Measurements from ENCODE around the gene TSPAN14. TPM values are rescaled to one million over a fixed set of nuclear protein-coding genes. Genes with fewer than 3 reads are reported as not detected.

Gene TSPAN14
- total RNA-seq, 1 experiment from 2014 or later = 46.8 TPM

GRCh38 chr10:80537736-80538480, 83.8 kb downstream of the TSPAN14 start, which contains the start of gene SH2D4B:
SH2D4B (plus strand) TSS chr10:80537902; CDS start chr10:80538332, 430 bp downstream.
- H2BK20ac ChIP-seq (ENCODE audit: low read depth, low read length, poor library complexity, severe bottlenecking) = no peak within 1 kb of the TSS
- WGBS (ENCODE audit: extremely low coverage, insufficient read length, low lambda C conversion rate) = no CpG with 5 or more reads among the region's 19 CpGs
- H3K9me3 ChIP-seq (ENCODE audit: control insufficient read depth, low read depth, low read length) = no peaks in the 10 kb centered on the region
- no peaks in the 10 kb centered on the region for H3K27me3 ChIP-seq (ENCODE audit: insufficient read depth, low read length)
- no peak within 1 kb of the TSS for H2AFZ ChIP-seq (ENCODE audit: low read length)
- no peak within 1 kb of the TSS for H3K9ac ChIP-seq (ENCODE audit: extremely low read depth, insufficient read length, low read length)
- no peak within 1 kb of the TSS for H4K8ac ChIP-seq (replicated peaks; ENCODE audit: insufficient read length, low read depth, low read length)
- no peak within 1 kb of the TSS for H3K4me2 ChIP-seq (ENCODE audit: insufficient read depth, insufficient read length, low read length)
- no peaks in the 10 kb centered on the region for H3K79me2 ChIP-seq (ENCODE audit: insufficient read depth, low read length)
- H3K4ac ChIP-seq (ENCODE audit: low read depth, low read length) = no peak within 1 kb of the TSS
- no peak within 1 kb of the TSS for H3T11ph ChIP-seq (ENCODE audit: low read length)
- peaks cover 0 to 4% of the 10 kb centered on the region in 2 experiments; a peak in 1 of 4 replicates for H3K4me1 Mint-ChIP-seq
- H4K5ac ChIP-seq (ENCODE audit: insufficient read length, low read depth, low read length) = no peak within 1 kb of the TSS
- peaks cover 5 to 9% (median 6%) of the 10 kb centered on the region in 3 experiments; a peak in 5 of 7 replicates for H3K36me3 Mint-ChIP-seq (ENCODE audit: insufficient read depth in 1 of 3, low read depth in 3 of 3)
- no peak within 1 kb of the TSS for H3K27ac ChIP-seq (ENCODE audit: insufficient read length, low read depth, low read length)
- no peaks in the 10 kb centered on the region for H3K79me1 ChIP-seq (ENCODE audit: insufficient read depth, low read depth, low read length, poor library complexity, severe bottlenecking)
- peaks cover 2% of the 10 kb centered on the region for H4K20me1 ChIP-seq (ENCODE audit: control insufficient read depth, insufficient read depth, insufficient read length)
- H3K27ac Mint-ChIP-seq = no peak within 1 kb of the TSS
- no peak within 1 kb of the TSS for H3K23ac ChIP-seq (ENCODE audit: insufficient read length, low read depth, low read length)
- H2BK5ac ChIP-seq (ENCODE audit: insufficient read length, low read length) = no peak within 1 kb of the TSS
- no peak within 1 kb of the TSS; the same call in 1 of the 2 replicates for H3K14ac ChIP-seq (ENCODE audit: insufficient read depth, low read length)
- H3K4me3 Mint-ChIP-seq = no peak within 1 kb of the TSS
- peaks cover 13% of the 10 kb centered on the region for H3K27me3 Mint-ChIP-seq (ENCODE audit: low read depth)
- H2BK120ac ChIP-seq (ENCODE audit: low read depth, low read length, poor library complexity, severe bottlenecking) = no peak within 1 kb of the TSS
- no peak within 1 kb of the TSS for H3K18ac ChIP-seq (ENCODE audit: insufficient read length, low read depth, low read length)
- H2BK15ac ChIP-seq (ENCODE audit: low read depth, low read length) = no peak within 1 kb of the TSS
- no peak within 1 kb of the TSS for H3K56ac ChIP-seq (ENCODE audit: insufficient read length, low read depth, low read length)
- no peaks in the 10 kb centered on the region for H3K23me2 ChIP-seq (ENCODE audit: insufficient read length, low read depth, low read length, poor library complexity, severe bottlenecking)
- no peak within 1 kb of the TSS for H2BK12ac ChIP-seq (ENCODE audit: insufficient read length, low read depth, low read length)
- TF ChIP-seq, protein P1, sequence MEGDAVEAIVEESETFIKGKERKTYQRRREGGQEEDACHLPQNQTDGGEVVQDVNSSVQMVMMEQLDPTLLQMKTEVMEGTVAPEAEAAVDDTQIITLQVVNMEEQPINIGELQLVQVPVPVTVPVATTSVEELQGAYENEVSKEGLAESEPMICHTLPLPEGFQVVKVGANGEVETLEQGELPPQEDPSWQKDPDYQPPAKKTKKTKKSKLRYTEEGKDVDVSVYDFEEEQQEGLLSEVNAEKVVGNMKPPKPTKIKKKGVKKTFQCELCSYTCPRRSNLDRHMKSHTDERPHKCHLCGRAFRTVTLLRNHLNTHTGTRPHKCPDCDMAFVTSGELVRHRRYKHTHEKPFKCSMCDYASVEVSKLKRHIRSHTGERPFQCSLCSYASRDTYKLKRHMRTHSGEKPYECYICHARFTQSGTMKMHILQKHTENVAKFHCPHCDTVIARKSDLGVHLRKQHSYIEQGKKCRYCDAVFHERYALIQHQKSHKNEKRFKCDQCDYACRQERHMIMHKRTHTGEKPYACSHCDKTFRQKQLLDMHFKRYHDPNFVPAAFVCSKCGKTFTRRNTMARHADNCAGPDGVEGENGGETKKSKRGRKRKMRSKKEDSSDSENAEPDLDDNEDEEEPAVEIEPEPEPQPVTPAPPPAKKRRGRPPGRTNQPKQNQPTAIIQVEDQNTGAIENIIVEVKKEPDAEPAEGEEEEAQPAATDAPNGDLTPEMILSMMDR (conservative IDR thresholded peaks at IDR 0.05) = no peak
- H3K4me1 ChIP-seq (ENCODE audit: insufficient read depth, low read length) = no peaks in the 10 kb centered on the region
- H2AK5ac ChIP-seq (ENCODE audit: insufficient read length, low read length) = no peak within 1 kb of the TSS
- H3K9me3 Mint-ChIP-seq = peaks cover 9 to 10% of the 10 kb centered on the region in 2 experiments; a peak in 4 of 5 replicates
- no peak for DNase-seq
- no peak within 1 kb of the TSS for H4K91ac ChIP-seq (ENCODE audit: insufficient read length, low read depth, low read length)
